A549 (cell line): ENCODE measurements around the gene RBBP8. TPM values are rescaled to one million over a fixed set of nuclear protein-coding genes. Genes with fewer than 3 reads are reported as not detected.

Experiments used
- ATAC-seq, 2 experiments: fragments of 200-7000 bp in 1 of 2; fragments of >200 bp in 1 of 2; cut with Nextera tagmentation in 1 of 2; cut with Tn5 transposase in 1 of 2; 3 replicates each; pipeline versions ENCODE4 v1.8.0 to v1.9.1; 2018 to 2020; ENCODE audit warnings: mild to moderate bottlenecking in 1 of 2, moderate library complexity in 1 of 2
- CTCF ChIA-PET: fragments of 300-600 bp; sonication (Branson Sonifier 250); formaldehyde crosslinking; extraction: SDS; loops from one replicate; lab custom pipeline; 2021; ENCODE audit warnings: antibody characterized with exemption, inconsistent platforms; lab: Yijun Ruan, JAX
- POLR2A ChIA-PET: fragments of 350-600 bp; formaldehyde crosslinking; extraction: SDS; loops from one replicate; lab custom pipeline; 2021; ENCODE audit warnings: antibody characterized with exemption, inconsistent platforms; lab: Yijun Ruan, JAX
- DNase-seq, 2 experiments: peaks; one replicate each; pipeline versions ENCODE4 v3.0.0 to v3.0.0-alpha.2; 2011 to 2016; ENCODE audit warnings: low read depth in 1 of 2, low spot score in 1 of 2
- FAIRE-seq: peaks from 2 replicates; lab custom pipeline; 2011; peaks lifted over from hg19 to GRCh38; lab: Jason Lieb, UNC
- H3K27ac ChIP-seq, 2 experiments: fragments of >200 bp; sonication (Bioruptor Twin); formaldehyde crosslinking; 3 replicates each; pipeline ENCODE4 v1.5.1; 2016 to 2017
- H3K4me1 ChIP-seq: fragments of >200 bp; sonication (Bioruptor Twin); formaldehyde crosslinking; 3 replicates; pipeline ENCODE4 v1.6.1; 2016
- H3K4me2 ChIP-seq: fragments of >200 bp; sonication (Bioruptor Twin); formaldehyde crosslinking; 3 replicates; pipeline ENCODE4 v1.6.1; 2016
- H3K4me3 ChIP-seq: fragments of >200 bp; sonication (Bioruptor Twin); formaldehyde crosslinking; 3 replicates; pipeline ENCODE4 v1.5.1; 2016
- H3K9me3 ChIP-seq: fragments of >200 bp; sonication (Bioruptor Twin); formaldehyde crosslinking; 3 replicates; pipeline ENCODE4 v1.6.1; 2016
- BHLHE40 ChIP-seq: IDR thresholded peaks from 2 replicates; pipeline ENCODE4 v1.6.1; 2012; ENCODE audit warnings: low read depth, low read length, inconsistent platforms
- CHD2 ChIP-seq: fragments of 150-350 bp; IDR thresholded peaks from 2 replicates; pipeline ENCODE4 v1.6.1; 2014; ENCODE audit warnings: low read length; ENCODE audit not compliant: partially characterized antibody
- EP300 ChIP-seq, 2 experiments: fragments of >200 bp; sonication (Bioruptor Twin); formaldehyde crosslinking; IDR thresholded peaks; 2 replicates in 1 of 2; 3 replicates in 1 of 2; pipeline ENCODE4 v1.6.1; 2016 to 2017
- FOSB ChIP-seq: fragments of 250-450 bp; sonication (Bioruptor Pico); IDR thresholded peaks from 2 replicates; pipeline ENCODE4 v1.5.0; 2020; ENCODE audit warnings: mild to moderate bottlenecking, moderate library complexity
- FOSL2 ChIP-seq, 2 experiments: fragments of 450-650 bp in 1 of 2; fragments of >200 bp in 1 of 2; sonication (Bioruptor Twin) in 1 of 2; formaldehyde crosslinking; IDR thresholded peaks; 2 replicates each; pipeline versions ENCODE4 v1.5.0 to v1.6.1; 2016 to 2020; ENCODE audit warnings: mild to moderate bottlenecking in 1 of 2, moderate library complexity in 1 of 2
- FOXS1 ChIP-seq: fragments of 250-450 bp; sonication (Bioruptor Pico); IDR thresholded peaks from 2 replicates; pipeline ENCODE4 v1.5.0; 2020; ENCODE audit warnings: mild to moderate bottlenecking, moderate library complexity
- GATA3 ChIP-seq: IDR thresholded peaks from 2 replicates; pipeline ENCODE4 v1.6.1; 2012; ENCODE audit warnings: borderline replicate concordance
- HEYL ChIP-seq: fragments of 250-450 bp; sonication (Bioruptor Pico); IDR thresholded peaks from 2 replicates; pipeline ENCODE4 v1.8.0; 2021; ENCODE audit warnings: mild to moderate bottlenecking, moderate library complexity
- HOXB13 ChIP-seq: fragments of 250-450 bp; sonication (Bioruptor Pico); IDR thresholded peaks from 2 replicates; pipeline ENCODE4 v1.5.0; 2020; ENCODE audit warnings: low read depth, mild to moderate bottlenecking, moderate library complexity
- MAFK ChIP-seq: fragments of 450-650 bp; IDR thresholded peaks from 2 replicates; pipeline ENCODE4 v1.6.1; 2014; ENCODE audit not compliant: partially characterized antibody
- MYC ChIP-seq: IDR thresholded peaks from 2 replicates; pipeline ENCODE4 v1.6.1; 2012; ENCODE audit warnings: mild to moderate bottlenecking, inconsistent platforms, low read length, improper control_type of control experiment, borderline replicate concordance
- NPAS2 ChIP-seq: fragments of 250-450 bp; sonication (Bioruptor Pico); IDR thresholded peaks from 2 replicates; pipeline ENCODE4 v1.8.0; 2022; ENCODE audit warnings: mild to moderate bottlenecking, moderate library complexity, borderline replicate concordance
- PHF8 ChIP-seq: fragments of 200-600 bp; sonication (generic); IDR thresholded peaks from 2 replicates; pipeline ENCODE4 v1.6.1; 2016; ENCODE audit warnings: low read depth, mild to moderate bottlenecking, antibody characterized with exemption, moderate library complexity, borderline replicate concordance
- RCOR1 ChIP-seq: fragments of 150-350 bp; IDR thresholded peaks from 2 replicates; pipeline ENCODE4 v1.6.1; 2014; ENCODE audit warnings: antibody characterized with exemption, low read length, low read depth
- RNF2 ChIP-seq: fragments of 200-600 bp; sonication (generic); IDR thresholded peaks from 2 replicates; pipeline ENCODE4 v1.6.1; 2016; ENCODE audit warnings: low read depth, mild to moderate bottlenecking, antibody characterized with exemption, moderate library complexity, borderline replicate concordance
- SMC3 ChIP-seq: fragments of >200 bp; sonication (Bioruptor Twin); formaldehyde crosslinking; IDR thresholded peaks from 3 replicates; pipeline ENCODE4 v1.6.1; 2018; ENCODE audit warnings: inconsistent platforms
- ZSCAN20 ChIP-seq: fragments of 250-450 bp; sonication (Bioruptor Pico); IDR thresholded peaks from 2 replicates; pipeline ENCODE4 v1.8.0; 2022; ENCODE audit warnings: mild to moderate bottlenecking, moderate library complexity
- WGBS: methylation state at CpG from one replicate; pipeline ENCODE4 v1.1.6; 2017; ENCODE audit errors: missing lambda C conversion rate; 5-methylcytosine and 5-hydroxymethylcytosine counted together
- polyA plus RNA-seq, 4 experiments: library from polyadenylated mRNA; depleted of rRNA in 3 of 4; stranded (reverse); fragments of >200 nt; fragmentation: RNase III in 1 of 4; extraction: RNeasy Plus Mini Kit Qiagen cat#74134 plus additional on column Dnase treatment in 1 of 4; gene quantifications; 2 replicates in 3 of 4; 3 replicates in 1 of 4; pipeline ENCODE4 v1.2.3, GENCODE V29; 2011 to 2017
- TF ChIP-seq, protein P1 (sequence below): IDR thresholded peaks from 2 replicates; pipeline ENCODE4 v1.6.1; 2012; ENCODE audit warnings: low read depth, borderline replicate concordance
- TF ChIP-seq, protein P2 (sequence below): fragments of >200 bp; sonication (Bioruptor Twin); formaldehyde crosslinking; IDR thresholded peaks from 2 replicates; pipeline ENCODE4 v1.6.1; 2016
- TF ChIP-seq, protein P3 (sequence below): fragments of 250-450 bp; sonication (Bioruptor Pico); IDR thresholded peaks from 2 replicates; pipeline ENCODE4 v1.5.0; 2020; ENCODE audit warnings: low read depth, mild to moderate bottlenecking, moderate library complexity
- TF ChIP-seq, protein P4 (sequence below): fragments of 200-600 bp; sonication (generic); IDR thresholded peaks from 2 replicates; pipeline ENCODE4 v1.6.1; 2016; ENCODE audit warnings: antibody characterized with exemption, mild to moderate bottlenecking, moderate library complexity

The RBBP8 gene
- polyA plus RNA-seq, 2 of the 4 experiments (the other 2 are of a cell fraction), result 26.8 to 65.4 TPM

DNA sequence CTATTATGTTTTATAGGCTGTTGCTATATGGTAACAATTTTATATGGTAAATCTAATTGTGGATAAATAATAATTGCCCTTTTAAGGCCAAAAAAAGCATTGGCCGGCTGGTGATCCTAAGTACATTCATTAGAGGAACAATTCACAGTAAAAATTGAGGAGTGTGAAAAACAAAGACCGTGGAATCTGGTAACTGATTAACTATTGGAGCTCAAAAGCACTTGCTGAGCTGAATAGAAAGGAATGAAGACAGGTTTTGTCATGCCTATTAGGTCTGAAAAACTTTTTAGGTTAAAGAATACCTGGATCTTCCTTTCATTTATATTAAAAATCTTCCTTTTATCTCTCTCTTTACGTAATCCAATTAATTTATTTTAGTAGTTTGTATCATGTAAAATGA, 18.5 kb upstream of the RBBP8 start (continued):
- TF ChIP-seq PHF8 (no peak), RCOR1 (no peak), FOSB (CRISPR knock-in tag) (no peak)
- TF ChIP-seq, protein P1, sequence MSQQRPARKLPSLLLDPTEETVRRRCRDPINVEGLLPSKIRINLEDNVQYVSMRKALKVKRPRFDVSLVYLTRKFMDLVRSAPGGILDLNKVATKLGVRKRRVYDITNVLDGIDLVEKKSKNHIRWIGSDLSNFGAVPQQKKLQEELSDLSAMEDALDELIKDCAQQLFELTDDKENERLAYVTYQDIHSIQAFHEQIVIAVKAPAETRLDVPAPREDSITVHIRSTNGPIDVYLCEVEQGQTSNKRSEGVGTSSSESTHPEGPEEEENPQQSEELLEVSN, result no peak

DNA sequence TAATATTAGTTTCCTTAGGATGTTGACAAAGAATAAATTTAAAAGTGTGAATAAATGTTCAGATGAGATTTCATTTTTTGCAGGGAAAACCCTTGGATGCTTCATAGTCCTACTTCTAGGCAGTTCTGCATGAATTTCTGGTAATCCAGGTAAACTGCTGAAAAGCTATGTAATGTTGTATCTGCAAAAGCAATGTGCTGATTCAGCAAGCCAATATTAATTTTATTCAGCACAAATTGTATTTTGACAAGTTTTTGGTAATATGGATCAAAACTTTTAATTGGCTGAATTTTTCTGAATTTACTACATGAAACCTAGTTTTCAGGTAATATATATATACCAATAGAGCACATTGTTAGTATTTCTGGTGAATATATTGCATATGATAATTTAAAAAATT, 17.8 kb upstream of the RBBP8 start:
- Histone ChIP-seq H3K4me3 (no peak overlapping the region), H3K27ac (no peak overlapping the region), H3K4me2 (peak overlapping the region; percentile 40; the same call in 1 of the 3 replicates)
- CTCF ChIA-PET, result interaction anchor here (2.3 kb wide), 1 partner anchor 14 kb away, joined by 5 read pairs; no protein-coding TSS in a partner anchor
- DNase-seq, result no peak
- TF ChIP-seq MAFK (peak; percentile 69), RCOR1 (no peak)
- TF ChIP-seq, all 56 proteins: peak for 1
- Histone ChIP-seq H3K9me3 (no peaks in the 10 kb centered on the region), H3K4me1 (peaks cover 10% of the 10 kb centered on the region; the same call in 2 of the 3 replicates)
- POLR2A ChIA-PET, result no interaction called here
- FAIRE-seq (no peak), ATAC-seq (no peak)

DNA sequence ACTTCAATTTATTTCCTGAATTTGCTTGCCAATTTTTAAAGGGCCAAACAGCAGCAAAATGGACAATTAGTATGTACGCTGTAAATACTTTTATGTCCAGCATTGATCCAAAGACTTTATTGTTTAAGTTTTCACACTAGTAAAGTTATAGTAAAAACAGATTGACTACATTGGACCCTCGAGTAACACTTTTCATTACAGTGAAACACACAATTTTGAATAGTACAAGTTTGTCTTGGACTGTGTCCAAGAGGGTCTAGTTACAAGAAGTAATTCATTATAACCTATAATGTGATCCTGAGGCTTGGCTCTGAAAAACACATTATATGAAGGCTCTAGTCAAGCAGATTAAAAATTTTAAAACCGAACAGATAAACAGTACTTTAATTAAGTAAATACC, 11.4 kb upstream of the RBBP8 start:
- no peak for FAIRE-seq
- Histone ChIP-seq H3K4me3 (no peak overlapping the region), H3K4me1 (no peaks in the 10 kb centered on the region), H3K4me2 (no peak overlapping the region)
- ChIA-PET CTCF (no interaction called here), POLR2A (no interaction called here)
- WGBS, result 58% methylated on average over 3 of the region's 3 CpGs
- no peak for TF ChIP-seq EP300 (IDR thresholded peaks at IDR 0.05)
- no peak for TF ChIP-seq HEYL (CRISPR knock-in tag)
- TF ChIP-seq BHLHE40, result no peak
- no peak for TF ChIP-seq FOXS1 (CRISPR knock-in tag)
- TF ChIP-seq, protein P2, sequence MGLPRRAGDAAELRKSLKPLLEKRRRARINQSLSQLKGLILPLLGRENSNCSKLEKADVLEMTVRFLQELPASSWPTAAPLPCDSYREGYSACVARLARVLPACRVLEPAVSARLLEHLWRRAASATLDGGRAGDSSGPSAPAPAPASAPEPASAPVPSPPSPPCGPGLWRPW, result no peak
- no peak for TF ChIP-seq RNF2
- TF ChIP-seq, all 56 proteins: peak for 0
- Histone ChIP-seq H3K27ac (no peak overlapping the region), H3K9me3 (no peaks in the 10 kb centered on the region)
- no peak for ATAC-seq
- no peak for DNase-seq

DNA sequence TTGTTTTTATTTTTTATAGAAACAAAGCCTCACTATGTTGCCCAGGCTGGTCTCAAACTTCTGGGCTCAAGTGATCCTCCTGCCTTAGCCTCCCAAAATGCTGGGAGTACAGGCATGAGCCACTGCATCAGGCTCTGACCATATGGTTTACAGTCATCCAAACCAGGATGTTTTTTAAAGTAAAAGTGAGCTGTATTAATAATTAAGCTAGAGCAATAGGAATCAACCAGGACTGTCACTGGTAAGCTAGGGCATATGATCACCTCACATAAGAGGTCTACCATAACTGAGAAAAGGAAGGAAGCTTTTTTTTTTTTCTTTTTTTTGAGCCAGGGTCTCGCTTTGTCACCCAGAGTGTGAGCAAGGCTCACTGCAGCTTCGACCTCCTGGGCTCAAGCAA, 8.5 kb upstream of the RBBP8 start:
- ChIA-PET POLR2A (no interaction called here), CTCF (interaction anchor here (1.0 kb wide), 1 partner anchor 53 kb away, joined by 3 read pairs; no protein-coding TSS in a partner anchor)
- H3K9me3 ChIP-seq, result no peaks in the 10 kb centered on the region
- H3K4me2 ChIP-seq, result no peak overlapping the region
- ATAC-seq (no peak), DNase-seq (no peak), FAIRE-seq (no peak)
- no peak overlapping the region for H3K4me3 ChIP-seq
- WGBS, result 85% methylated on average over 2 of the region's 2 CpGs
- no peak for TF ChIP-seq HOXB13 (CRISPR knock-in tag)
- TF ChIP-seq PHF8, result no peak
- TF ChIP-seq, protein P3, sequence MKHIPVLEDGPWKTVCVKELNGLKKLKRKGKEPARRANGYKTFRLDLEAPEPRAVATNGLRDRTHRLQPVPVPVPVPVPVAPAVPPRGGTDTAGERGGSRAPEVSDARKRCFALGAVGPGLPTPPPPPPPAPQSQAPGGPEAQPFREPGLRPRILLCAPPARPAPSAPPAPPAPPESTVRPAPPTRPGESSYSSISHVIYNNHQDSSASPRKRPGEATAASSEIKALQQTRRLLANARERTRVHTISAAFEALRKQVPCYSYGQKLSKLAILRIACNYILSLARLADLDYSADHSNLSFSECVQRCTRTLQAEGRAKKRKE, result no peak
- TF ChIP-seq MYC, result no peak
- TF ChIP-seq, protein P4, sequence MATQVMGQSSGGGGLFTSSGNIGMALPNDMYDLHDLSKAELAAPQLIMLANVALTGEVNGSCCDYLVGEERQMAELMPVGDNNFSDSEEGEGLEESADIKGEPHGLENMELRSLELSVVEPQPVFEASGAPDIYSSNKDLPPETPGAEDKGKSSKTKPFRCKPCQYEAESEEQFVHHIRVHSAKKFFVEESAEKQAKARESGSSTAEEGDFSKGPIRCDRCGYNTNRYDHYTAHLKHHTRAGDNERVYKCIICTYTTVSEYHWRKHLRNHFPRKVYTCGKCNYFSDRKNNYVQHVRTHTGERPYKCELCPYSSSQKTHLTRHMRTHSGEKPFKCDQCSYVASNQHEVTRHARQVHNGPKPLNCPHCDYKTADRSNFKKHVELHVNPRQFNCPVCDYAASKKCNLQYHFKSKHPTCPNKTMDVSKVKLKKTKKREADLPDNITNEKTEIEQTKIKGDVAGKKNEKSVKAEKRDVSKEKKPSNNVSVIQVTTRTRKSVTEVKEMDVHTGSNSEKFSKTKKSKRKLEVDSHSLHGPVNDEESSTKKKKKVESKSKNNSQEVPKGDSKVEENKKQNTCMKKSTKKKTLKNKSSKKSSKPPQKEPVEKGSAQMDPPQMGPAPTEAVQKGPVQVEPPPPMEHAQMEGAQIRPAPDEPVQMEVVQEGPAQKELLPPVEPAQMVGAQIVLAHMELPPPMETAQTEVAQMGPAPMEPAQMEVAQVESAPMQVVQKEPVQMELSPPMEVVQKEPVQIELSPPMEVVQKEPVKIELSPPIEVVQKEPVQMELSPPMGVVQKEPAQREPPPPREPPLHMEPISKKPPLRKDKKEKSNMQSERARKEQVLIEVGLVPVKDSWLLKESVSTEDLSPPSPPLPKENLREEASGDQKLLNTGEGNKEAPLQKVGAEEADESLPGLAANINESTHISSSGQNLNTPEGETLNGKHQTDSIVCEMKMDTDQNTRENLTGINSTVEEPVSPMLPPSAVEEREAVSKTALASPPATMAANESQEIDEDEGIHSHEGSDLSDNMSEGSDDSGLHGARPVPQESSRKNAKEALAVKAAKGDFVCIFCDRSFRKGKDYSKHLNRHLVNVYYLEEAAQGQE, result no peak
- TF ChIP-seq, protein P2, result no peak
- no peak for TF ChIP-seq GATA3
- TF ChIP-seq MAFK, result no peak
- TF ChIP-seq CHD2, result no peak
- TF ChIP-seq SMC3, result no peak
- TF ChIP-seq FOSL2 (IDR thresholded peaks at IDR 0.05), result no peak
- no peak for TF ChIP-seq FOSL2 (CRISPR knock-in tag; IDR thresholded peaks at IDR 0.05)
- TF ChIP-seq ZSCAN20, result no peak
- TF ChIP-seq NPAS2, result no peak
- no peak for TF ChIP-seq FOSB (CRISPR knock-in tag)
- H3K4me1 ChIP-seq, result no peaks in the 10 kb centered on the region
- H3K27ac ChIP-seq, result no peak overlapping the region
